ENCODE results near the gene MASP2.

DNA sequence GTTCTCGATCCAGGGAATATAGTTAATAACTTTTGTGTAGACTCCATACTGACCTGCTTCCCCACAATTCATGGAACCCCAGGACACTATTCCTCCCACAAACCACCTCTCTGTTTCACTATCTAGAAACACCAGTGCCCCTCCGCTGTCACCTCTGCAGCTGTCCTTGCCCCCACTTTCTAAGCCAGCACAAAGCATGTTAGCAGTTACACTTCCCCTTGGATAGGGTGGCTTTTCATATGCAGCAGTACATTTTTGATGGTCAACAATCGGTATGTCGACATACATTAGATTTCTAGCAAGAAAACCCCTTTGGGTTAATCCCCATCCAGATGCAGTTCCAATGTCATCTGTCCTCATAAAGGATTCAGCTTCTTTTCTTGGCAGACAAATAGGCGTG lies 20.1 kb downstream of the MASP2 start:
- TF ChIP-seq, protein P1, sequence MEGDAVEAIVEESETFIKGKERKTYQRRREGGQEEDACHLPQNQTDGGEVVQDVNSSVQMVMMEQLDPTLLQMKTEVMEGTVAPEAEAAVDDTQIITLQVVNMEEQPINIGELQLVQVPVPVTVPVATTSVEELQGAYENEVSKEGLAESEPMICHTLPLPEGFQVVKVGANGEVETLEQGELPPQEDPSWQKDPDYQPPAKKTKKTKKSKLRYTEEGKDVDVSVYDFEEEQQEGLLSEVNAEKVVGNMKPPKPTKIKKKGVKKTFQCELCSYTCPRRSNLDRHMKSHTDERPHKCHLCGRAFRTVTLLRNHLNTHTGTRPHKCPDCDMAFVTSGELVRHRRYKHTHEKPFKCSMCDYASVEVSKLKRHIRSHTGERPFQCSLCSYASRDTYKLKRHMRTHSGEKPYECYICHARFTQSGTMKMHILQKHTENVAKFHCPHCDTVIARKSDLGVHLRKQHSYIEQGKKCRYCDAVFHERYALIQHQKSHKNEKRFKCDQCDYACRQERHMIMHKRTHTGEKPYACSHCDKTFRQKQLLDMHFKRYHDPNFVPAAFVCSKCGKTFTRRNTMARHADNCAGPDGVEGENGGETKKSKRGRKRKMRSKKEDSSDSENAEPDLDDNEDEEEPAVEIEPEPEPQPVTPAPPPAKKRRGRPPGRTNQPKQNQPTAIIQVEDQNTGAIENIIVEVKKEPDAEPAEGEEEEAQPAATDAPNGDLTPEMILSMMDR (IDR thresholded peaks at IDR 0.05 in 4 of 5, conservative IDR thresholded peaks at IDR 0.05 in 1 of 5) = no peak
- TF ChIP-seq POLR2A (IDR thresholded peaks at IDR 0.05) = no peak

All from gastrocnemius medialis (tissue), 4 donors.